WERI-Rb-1 (cell line): Measurements from ENCODE around the gene ENDOG.
"Not testable (repeated sequence)": the region's sequence is repeated elsewhere in the genome, so short reads cannot be mapped to it uniquely, and the experiment has no call there.

Experiments used
- DNase-seq: peaks from one replicate; pipeline ENCODE4 v3.0.0-alpha.2; 2020
- H3K27ac ChIP-seq: fragments of 250-450 bp; sonication (Bioruptor Pico); 2 replicates; pipeline ENCODE4 v1.5.1; 2020; ENCODE audit warnings: mild to moderate bottlenecking, moderate library complexity
- H3K27me3 ChIP-seq: fragments of 250-450 bp; sonication (Bioruptor Pico); 2 replicates; pipeline ENCODE4 v1.5.1; 2021; ENCODE audit warnings: mild to moderate bottlenecking, low read depth, moderate library complexity; ENCODE audit not compliant: insufficient read depth, severe bottlenecking
- H3K36me3 ChIP-seq: fragments of 250-450 bp; sonication (Bioruptor Pico); 2 replicates; pipeline ENCODE4 v1.5.1; 2020; ENCODE audit warnings: mild to moderate bottlenecking, moderate library complexity
- H3K4me3 ChIP-seq: 2 replicates; pipeline ENCODE4 v1.5.1; 2011; ENCODE audit warnings: low read depth, mild to moderate bottlenecking, control low read depth, low read length
- H3K9me3 ChIP-seq: fragments of 250-450 bp; sonication (Bioruptor Pico); 2 replicates; pipeline ENCODE4 v1.5.1; 2021; ENCODE audit warnings: mild to moderate bottlenecking, moderate library complexity; ENCODE audit not compliant: severe bottlenecking
- TF ChIP-seq, protein P1 (sequence below): IDR thresholded peaks from 2 replicates; pipeline ENCODE4 v1.5.1; 2011; ENCODE audit warnings: low read depth, mild to moderate bottlenecking, control low read depth, inconsistent platforms, low read length

The ENDOG gene

DNA sequence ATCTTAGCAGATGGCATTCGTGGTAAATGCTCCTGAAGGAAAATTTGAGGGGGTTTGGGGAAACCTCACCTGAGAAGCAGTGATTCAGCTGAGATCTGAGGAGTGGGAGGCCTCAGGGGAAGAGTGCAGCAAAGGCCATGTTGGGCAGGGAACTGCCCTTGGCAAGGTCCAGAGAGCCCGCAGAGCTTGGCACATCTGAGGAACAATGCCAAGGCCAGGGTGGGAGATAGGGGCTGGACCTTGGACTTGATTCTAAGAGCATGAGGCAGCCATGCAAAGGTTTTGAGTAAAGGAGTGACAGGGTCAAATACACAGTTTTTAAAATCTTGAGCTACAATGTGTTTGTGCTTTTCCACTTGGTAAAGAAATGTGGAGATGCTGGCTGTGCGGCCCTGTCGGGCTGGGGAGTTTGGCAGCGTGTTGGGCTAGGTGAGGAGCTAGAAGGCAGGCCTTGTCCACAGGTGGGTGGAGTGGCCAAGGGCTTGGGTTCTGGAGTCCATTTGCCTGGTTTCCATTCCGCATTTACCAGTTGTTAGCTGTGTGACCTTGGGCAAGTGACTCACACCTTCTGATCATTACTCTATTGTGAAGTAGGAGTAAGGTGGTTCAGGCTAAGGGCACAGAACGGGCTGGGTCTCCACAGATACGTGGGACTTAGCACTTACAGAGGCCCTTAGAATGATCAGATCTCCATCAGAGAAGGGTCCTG, 25.2 kb upstream of the ENDOG start:
- H3K36me3 ChIP-seq, result peaks cover 82% of the 10 kb centered on the region
- DNase-seq, result no peak
- no peak overlapping the region for H3K27ac ChIP-seq

DNA sequence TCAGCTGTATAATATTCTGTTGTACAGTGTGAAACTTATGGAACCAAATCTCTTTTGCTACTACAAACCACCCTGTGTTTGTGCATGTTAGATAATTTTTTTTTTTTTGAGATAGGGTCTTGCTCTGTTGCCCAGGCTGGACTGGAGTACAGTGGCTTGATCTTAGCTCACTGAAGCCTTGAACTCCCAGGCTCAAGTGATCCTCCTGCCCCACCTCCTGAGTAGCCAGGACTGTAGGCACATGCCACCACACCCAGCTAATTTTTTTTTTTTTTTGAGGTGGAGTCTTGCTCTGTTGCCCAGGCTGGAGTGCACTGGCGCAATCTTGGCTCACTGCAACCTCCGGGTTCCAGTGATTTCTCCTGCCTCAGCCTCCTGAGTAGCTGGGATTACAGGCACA, 23.3 kb upstream of the ENDOG start:
- not testable (repeated sequence) for H3K27me3 ChIP-seq, H3K4me3 ChIP-seq, H3K27ac ChIP-seq, DNase-seq, H3K9me3 ChIP-seq
- H3K36me3 ChIP-seq, result peaks cover 92% of the 10 kb centered on the region

More for the DNA sequence above, 25.2 kb upstream of the ENDOG start:
- H3K4me3 ChIP-seq, result no peak overlapping the region
- H3K9me3 ChIP-seq, result no peaks in the 10 kb centered on the region
- TF ChIP-seq, protein P1, sequence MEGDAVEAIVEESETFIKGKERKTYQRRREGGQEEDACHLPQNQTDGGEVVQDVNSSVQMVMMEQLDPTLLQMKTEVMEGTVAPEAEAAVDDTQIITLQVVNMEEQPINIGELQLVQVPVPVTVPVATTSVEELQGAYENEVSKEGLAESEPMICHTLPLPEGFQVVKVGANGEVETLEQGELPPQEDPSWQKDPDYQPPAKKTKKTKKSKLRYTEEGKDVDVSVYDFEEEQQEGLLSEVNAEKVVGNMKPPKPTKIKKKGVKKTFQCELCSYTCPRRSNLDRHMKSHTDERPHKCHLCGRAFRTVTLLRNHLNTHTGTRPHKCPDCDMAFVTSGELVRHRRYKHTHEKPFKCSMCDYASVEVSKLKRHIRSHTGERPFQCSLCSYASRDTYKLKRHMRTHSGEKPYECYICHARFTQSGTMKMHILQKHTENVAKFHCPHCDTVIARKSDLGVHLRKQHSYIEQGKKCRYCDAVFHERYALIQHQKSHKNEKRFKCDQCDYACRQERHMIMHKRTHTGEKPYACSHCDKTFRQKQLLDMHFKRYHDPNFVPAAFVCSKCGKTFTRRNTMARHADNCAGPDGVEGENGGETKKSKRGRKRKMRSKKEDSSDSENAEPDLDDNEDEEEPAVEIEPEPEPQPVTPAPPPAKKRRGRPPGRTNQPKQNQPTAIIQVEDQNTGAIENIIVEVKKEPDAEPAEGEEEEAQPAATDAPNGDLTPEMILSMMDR, result no peak
- no peaks in the 10 kb centered on the region for H3K27me3 ChIP-seq

DNA sequence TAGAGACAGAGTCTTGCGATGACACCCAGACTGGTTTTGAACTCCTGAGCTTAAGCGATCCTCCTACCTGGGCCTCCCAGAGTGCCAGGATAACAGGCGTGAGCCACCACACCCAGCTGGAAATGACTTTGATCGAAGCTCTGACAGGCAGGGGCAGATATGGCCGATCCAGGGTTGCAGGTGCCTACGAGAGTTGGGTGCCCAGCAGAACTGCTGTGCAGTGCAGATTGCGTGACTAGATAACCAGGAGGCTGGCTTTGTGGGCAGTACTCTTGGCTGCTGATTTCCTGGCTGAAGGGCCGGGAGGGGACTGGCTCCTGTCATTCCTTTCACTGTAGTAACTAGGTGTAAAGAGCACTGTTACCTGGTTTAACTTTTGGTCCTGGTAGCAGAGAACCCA, 19.4 kb upstream of the ENDOG start:
- DNase-seq, result no peak
- Histone ChIP-seq H3K27ac (no peak overlapping the region), H3K9me3 (no peaks in the 10 kb centered on the region), H3K36me3 (peaks cover 88% of the 10 kb centered on the region), H3K4me3 (no peak overlapping the region), H3K27me3 (no peaks in the 10 kb centered on the region)
- TF ChIP-seq, protein P1, result no peak

DNA sequence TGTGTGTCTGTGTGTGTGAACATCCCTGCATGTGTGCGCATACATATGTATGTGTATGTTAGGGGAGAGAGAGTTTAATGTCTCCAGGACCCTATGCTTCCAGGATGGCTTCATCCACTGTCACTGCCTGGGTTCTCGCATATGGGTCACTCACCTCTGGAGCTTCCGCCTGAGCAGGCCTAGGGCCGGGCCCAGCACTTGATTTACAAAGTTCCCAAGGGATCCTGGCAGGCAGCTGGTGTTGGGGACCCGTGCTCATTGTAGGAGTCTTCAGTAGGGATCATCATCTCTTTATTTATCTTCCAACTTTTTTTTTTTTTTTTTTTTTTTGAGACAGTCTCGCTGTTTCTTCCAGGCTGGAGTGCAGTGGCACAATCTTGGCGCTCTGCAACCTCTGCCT, 18.2 kb upstream of the ENDOG start:
- TF ChIP-seq, protein P1, result no peak
- Histone ChIP-seq H3K27ac (no peak overlapping the region), H3K9me3 (no peaks in the 10 kb centered on the region), H3K4me3 (no peak overlapping the region), H3K27me3 (no peaks in the 10 kb centered on the region), H3K36me3 (peaks cover 87% of the 10 kb centered on the region)
- no peak for DNase-seq

DNA sequence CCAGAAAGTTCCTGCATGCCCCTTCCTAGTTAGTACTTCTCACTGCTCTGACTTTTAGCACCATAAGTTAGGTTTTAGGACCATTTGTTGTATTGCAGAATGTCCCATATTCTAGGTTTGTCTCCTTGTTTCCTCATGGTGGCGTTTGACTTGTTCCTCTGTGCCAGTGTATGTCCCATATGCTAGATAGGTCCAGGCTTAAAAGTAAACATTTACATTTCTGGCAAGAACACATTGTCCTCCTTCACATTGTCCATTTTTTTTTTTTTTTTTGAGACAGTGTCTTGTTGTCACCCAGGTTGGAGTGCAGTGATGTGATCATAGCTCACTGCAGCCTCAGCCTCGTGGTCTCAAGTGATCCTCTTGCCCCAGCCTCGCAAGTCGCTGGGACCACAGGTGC, 15.8 kb upstream of the ENDOG start:
- Histone ChIP-seq H3K36me3 (peaks cover 90% of the 10 kb centered on the region), H3K4me3 (no peak overlapping the region), H3K27ac (no peak overlapping the region), H3K27me3 (no peaks in the 10 kb centered on the region), H3K9me3 (no peaks in the 10 kb centered on the region)
- DNase-seq, result no peak
- TF ChIP-seq, protein P1, result no peak

DNA sequence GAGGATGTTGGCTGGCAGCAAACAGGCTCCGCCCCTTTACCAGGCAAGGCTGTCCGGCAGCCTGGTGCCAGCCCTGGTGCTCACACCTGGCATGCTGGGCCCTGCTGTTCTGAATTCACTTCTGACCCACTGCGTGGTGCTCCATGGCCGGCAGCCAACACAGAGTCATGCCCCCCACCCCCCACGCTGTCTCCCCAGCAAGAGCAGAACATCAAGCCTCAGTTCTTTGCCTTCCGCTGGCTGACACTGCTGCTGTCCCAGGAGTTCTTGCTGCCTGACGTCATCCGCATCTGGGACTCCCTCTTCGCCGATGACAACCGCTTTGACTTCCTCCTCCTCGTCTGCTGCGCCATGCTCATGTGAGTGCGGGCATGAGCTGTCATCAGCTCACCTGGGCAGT, 12.6 kb upstream of the ENDOG start:
- no peaks in the 10 kb centered on the region for H3K9me3 ChIP-seq
- DNase-seq, result no peak
- H3K27ac ChIP-seq, result no peak overlapping the region
- no peaks in the 10 kb centered on the region for H3K27me3 ChIP-seq
- TF ChIP-seq, protein P1, result no peak
- no peak overlapping the region for H3K4me3 ChIP-seq
- peaks cover 75% of the 10 kb centered on the region for H3K36me3 ChIP-seq
